LNCAP (cell line): ENCODE data around the gene HOTAIR.

ENCODE experiments used
- CTCF ChIP-seq: fragments of 450-650 bp; IDR thresholded peaks from 2 replicates; pipeline ENCODE4 v1.5.1; 2017; ENCODE audit warnings: mild to moderate bottlenecking

The HOTAIR gene

GRCh38 chr12:53980104-53980801 is 5.5 kb upstream of the HOTAIR start:
- TF ChIP-seq CTCF = no peak

DNA sequence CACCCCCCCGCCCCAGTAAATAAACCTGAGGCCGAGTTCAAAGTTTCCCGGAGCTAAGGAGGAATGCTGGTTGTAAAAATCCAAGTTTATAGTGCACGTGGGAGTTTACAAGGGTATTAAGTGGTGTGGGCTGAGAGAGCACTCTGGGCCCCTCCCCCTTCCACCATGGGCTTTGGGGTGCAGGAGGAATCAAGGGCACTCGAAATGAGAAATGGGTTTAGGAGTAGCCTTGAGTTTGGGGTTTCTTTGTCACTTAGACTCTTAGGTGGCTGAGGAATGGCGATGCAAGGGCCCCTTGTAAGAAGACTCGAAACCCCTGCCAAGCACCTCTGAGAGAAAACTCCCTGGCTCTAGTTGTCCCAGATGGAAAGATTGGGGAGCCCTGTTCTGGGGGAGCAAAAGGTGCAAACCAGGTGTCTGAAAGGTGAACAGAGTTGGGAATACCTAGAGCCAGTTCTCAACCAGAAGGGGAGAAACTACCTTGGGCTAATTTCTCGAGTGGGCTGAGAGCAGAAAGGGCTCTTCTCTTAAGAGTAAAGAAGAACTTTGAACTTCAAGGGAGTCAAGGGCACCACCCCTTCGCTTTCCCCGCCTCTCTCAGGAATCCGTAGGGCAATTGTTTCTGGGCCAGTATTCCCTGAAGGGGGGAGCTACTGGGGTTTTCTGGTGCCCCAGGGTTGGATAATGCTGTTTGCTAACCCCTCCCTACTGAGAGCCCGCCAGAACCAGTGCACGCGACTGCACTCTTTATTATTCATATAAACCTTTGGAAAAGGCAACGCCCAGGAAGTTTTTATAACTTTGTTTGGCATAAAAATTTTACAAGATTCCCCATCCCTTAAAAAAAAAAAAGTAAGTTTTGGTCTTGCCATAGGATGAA is 4.0 kb upstream of the HOTAIR start:
- no peak for TF ChIP-seq CTCF

GRCh38 chr12:53977596-53978445 is 3.1 kb upstream of the HOTAIR start:
- no peak for TF ChIP-seq CTCF

DNA sequence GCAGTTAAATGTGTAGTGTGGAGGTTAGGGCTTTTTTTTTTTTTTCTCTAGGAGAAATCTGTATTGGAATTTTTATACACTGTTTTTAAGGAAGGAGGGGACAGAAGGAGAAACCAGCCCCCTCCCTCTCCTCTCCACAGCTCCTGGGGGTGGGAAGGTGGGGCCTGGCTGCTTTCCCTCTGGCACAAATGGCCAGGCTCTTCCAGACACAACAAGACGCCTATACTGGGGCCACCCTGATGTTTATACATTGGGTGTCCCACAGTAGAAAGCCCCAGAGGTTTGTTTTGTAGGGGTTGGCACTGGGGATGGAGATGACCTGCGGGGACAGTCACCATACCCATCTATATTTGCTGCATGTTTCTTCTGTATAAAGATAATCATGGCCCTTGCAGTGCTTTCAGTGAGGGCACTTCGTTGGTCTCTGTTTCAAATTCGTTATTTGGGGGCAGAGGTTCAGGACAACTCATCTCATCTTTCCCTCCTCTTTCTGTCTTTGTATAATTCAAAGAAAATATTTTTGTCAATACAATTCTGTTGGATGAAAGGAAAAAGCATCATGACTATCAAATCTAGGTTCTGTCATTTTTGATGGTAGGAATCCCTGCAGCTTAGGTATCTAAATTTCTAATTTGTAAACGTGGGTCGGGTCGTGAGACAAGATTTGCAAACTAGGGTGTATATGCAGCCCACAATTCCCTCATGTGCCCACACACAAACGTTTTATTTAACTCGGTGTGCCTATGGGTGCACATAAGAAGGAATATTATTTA is 2.3 kb upstream of the HOTAIR start:
- no peak for TF ChIP-seq CTCF

DNA sequence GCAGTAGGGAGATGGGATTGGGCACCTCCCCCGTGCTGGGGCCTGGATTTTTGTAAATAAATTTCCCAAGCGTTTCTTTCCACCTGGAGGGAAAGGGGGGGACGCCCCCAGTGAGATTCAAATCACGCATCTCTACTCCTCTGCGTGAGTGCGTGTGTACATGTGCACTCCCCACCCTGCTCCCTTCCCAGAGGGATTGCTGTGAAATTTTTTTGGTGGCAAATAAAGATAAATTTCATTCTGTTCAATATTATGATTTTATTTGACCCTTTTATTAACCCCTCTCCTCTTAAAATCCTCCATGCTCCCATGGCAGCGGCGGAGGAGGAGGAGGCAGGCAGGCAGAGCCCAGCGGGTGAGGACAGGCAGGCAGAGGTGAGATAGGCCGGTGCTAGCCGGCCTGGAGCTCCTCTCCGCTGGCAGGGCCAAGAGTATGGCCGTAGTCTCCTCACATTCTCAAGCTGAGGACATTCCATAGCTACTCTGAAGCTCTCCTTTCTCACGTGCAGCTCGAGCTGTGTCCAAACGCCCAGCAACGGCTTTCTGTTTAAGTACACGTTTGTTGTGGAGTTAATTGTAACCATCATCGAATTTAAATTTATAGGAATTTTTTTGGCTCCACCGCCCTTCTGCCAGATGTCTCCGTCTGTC is 1.5 kb upstream of the HOTAIR start:
- TF ChIP-seq CTCF = no peak

DNA sequence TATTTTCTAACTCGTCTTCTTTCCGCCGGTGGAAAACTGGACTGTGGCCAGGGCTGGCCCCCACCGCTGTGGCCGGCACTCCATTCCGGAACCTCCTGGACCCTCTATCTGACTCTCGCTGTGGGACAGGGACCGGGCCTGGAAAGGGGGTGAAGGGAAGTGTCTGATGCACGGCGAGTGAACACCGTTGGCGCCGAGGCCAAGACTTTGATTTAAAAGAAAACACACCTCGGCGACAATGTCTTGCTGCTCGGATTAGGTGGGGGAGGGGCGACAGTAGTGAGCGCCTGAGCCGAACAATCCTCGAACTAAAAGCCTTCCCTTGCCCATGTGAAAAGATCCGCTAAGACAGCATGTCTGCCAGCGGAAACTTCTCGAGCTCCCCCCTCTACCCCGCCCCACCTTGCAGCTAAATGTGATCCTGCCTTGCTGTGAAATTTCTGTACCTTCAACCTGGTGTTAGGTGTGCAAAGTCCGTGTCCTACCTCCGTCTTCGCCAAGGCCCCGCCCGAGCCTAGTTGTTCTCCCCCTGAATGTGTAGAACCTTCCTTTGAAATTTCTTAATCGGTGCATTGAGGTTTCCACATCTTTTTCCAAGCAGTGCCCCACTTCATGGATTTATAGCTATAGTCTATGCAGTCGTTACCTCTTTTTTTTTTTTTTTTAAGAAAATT is 862 bp upstream of the HOTAIR start:
- no peak for TF ChIP-seq CTCF
